GM18505 (cell line): Measurements from ENCODE around the gene FGA.

Experiments
- ATAC-seq: cut with Tn5 transposase; IDR thresholded peaks from one replicate; pipeline ENCODE4 v1.9.1; 2021; ENCODE audit not compliant: unreplicated experiment
- POLR2A ChIP-seq: IDR thresholded peaks from 4 replicates; pipeline ENCODE4 v1.6.1; 2011; ENCODE audit warnings: borderline replicate concordance; ENCODE audit not compliant: insufficient read depth, insufficient read length; ENCODE audit errors: extremely low read depth

Gene FGA

DNA sequence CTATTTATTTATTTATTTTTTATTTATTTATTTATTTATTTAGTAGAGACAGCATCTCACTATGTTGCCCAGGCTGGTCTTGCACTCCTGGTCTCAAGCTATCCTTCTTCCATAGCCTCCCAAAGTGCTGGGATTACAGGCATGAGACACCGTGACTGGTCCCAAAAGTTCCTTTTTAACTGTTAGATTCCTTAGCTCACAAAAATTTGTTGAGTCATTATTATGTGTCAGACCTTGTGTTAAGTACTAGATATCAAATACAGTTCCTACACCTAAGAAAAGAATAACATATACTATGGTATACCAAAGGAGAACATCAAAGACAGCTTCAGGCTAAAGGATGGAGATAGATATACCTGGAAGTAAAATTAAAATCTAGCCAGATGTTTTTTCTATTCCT lies 11.6 kb downstream of the FGA start:
- ATAC-seq: no peak
- no peak for TF ChIP-seq POLR2A

DNA sequence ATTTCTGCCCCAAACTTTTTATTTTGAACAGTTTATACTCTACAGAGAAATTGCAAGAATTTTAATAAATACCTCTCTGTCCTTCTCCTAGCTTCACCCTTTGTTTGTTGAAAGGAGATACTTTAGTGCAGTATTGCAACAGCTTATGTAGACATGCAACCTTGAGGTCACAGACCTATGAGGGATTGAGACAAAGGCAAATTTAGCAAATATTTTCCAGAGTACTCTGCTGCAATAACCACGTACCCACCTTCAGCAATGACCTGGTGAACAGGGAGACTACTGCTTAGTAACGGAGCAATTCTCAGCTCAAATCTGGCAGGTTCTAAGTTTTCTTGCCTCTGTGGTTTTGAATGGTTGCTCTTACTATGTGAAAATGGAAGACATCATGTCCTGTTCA lies 13.2 kb downstream of the FGA start:
- no peak for ATAC-seq
- TF ChIP-seq POLR2A: no peak

DNA sequence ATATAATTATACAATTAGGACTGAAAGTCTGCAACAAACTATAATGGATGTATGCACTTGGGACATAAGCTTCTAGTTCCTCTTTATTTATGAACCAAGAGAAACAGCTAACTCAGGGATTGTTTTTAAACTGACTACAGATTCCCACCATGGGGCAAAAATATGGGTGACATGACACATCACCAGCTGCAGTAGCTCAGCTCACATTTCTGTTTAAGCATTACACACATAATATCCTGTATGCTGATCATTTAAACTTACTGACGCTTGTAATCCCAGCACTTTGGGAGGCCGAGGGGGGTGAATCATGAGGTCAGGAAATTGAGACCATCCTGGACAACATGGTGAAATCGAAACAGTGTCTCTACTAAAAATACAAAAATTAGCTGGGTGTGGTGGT lies 16.2 kb downstream of the FGA start:
- ATAC-seq: no peak
- TF ChIP-seq POLR2A: no peak

DNA sequence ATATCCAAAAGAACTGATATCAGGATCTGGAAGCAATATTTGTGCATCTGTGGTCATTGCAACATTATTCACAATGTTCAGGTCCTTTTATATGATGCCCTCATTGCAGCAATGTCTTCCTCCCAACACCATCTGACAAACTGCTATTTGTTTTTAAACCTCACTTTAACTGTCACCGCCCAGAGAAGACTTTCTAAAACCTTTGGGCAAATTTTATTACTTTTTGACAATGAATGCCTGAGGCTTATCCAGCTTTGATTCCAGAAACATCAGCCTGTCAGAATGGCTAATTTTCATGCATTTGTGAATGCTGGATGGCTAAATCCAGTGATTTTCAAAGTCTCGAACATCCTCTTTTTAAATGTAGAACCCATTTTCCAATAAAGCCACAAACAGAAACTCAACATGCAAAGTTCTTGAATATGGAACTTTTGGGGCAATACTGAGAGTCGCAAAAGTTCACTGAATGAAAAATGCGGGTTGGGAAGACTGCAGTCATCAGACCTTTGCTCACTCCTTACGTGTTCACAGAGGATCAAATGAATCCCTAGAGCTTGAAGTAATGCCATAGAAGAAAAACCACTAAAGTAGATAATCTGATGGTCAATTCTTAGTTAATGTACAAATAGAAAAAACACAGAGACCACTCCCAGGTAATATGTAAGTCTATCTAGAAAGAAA lies 17.2 kb downstream of the FGA start:
- TF ChIP-seq POLR2A: no peak
- ATAC-seq: no peak

DNA sequence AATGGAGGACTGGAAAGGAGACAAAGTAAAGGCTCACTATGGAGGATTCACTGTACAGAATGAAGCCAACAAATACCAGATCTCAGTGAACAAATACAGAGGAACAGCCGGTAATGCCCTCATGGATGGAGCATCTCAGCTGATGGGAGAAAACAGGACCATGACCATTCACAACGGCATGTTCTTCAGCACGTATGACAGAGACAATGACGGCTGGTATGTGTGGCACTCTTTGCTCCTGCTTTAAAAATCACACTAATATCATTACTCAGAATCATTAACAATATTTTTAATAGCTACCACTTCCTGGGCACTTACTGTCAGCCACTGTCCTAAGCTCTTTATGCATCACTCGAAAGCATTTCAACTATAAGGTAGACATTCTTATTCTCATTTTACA lies 21.0 kb downstream of the FGA start:
- no peak for TF ChIP-seq POLR2A
- no peak for ATAC-seq

DNA sequence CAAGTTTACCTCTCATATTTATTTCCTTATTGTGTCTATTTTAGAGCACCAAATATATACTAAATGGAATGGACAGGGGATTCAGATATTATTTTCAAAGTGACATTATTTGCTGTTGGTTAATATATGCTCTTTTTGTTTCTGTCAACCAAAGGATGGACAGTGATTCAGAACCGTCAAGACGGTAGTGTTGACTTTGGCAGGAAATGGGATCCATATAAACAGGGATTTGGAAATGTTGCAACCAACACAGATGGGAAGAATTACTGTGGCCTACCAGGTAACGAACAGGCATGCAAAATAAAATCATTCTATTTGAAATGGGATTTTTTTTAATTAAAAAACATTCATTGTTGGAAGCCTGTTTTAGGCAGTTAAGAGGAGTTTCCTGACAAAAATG lies 21.5 kb downstream of the FGA start:
- TF ChIP-seq POLR2A: no peak
- no peak for ATAC-seq

DNA sequence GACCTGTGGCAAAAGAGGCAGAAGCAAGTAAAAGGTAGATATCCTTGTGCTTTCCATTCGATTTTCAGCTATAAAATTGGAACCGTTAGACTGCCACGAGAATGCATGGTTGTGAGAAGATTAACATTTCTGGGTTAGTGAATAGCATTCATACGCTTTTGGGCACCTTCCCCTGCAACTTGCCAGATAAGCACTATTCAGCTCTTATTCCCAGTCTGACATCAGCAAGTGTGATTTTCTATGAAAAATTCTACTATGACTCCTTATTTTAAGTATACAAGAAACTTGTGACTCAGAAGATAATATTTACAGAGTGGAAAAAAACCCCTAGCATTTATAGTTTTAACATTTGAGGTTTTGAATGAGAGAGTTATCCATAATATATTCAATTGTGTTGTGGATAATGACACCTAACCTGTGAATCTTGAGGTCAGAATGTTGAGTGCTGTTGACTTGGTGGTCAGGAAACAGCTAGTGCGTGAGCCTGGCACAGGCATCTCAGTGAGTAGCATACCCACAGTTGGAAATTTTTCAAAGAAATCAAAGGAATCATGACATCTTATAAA lies 23.8 kb downstream of the FGA start:
- no peak for ATAC-seq
- TF ChIP-seq POLR2A: no peak

DNA sequence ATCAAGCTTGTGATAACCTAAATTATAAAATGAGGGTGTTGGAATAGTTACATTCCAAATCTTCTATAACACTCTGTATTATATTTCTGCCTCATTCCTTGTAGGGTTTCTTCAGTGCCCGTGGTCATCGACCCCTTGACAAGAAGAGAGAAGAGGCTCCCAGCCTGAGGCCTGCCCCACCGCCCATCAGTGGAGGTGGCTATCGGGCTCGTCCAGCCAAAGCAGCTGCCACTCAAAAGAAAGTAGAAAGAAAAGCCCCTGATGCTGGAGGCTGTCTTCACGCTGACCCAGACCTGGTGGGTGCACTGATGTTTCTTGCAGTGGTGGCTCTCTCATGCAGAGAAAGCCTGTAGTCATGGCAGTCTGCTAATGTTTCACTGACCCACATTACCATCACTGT lies 24.8 kb downstream of the FGA start:
- ATAC-seq: no peak
- TF ChIP-seq POLR2A: no peak

DNA sequence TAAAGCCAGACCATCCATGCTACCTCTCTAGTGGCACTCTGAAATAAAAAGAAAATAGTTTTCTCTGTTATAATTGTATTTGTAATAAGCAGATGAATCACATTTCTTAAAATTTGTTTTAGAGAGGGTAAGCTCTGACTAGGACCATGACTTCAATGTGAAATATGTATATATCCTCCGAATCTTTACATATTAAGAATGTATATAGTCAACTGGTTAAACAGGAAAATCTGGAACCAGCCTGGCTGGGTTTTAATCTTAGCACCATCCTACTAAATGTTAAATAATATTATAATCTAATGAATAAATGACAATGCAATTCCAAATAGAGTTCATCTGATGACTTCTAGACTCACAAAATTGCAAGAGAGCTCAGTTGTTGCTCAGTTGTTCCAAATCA lies 26.2 kb downstream of the FGA start:
- no peak for TF ChIP-seq POLR2A

DNA sequence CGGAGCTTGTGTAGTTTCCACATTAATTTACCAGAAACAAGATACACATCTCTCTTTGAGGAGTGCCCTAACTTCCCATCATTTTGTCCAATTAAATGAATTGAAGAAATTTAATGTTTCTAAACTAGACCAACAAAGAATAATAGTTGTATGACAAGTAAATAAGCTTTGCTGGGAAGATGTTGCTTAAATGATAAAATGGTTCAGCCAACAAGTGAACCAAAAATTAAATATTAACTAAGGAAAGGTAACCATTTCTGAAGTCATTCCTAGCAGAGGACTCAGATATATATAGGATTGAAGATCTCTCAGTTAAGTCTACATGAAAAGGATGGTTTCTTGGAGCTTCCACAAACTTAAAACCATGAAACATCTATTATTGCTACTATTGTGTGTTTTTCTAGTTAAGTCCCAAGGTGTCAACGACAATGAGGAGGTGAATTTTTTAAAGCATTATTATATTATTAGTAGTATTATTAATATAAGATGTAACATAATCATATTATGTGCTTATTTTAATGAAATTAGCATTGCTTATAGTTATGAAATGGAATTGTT lies 27.8 kb downstream of the FGA start, which contains the start of gene FGB:
TSS of gene FGB (plus strand) at position 315 of the 558 bp plus-strand sequence. CDS start at position 323, 8 bp downstream.
- no peak for ATAC-seq

More for the DNA sequence above, 26.2 kb downstream of the FGA start:
- no peak for ATAC-seq

DNA sequence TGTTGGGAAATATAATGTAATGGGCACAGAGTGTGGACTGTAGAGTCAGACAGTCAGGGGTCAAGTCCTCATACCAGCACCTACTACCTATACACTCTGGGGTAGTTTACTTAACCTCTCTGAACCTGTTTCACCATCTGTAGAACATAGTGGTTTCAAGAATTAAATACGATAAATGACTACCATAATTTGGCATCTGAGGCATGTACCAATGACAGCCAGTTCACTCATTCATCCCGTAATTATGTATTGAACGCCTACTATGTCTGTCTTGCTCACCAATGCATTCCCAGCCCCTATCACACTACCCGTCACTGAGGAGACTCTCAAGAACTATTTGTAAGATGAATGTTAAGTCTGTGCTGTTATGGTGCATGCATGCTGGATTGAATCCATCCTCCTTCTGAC lies 29.7 kb downstream of the FGA start:
- TF ChIP-seq POLR2A: no peak
- no peak for ATAC-seq

More for the DNA sequence above, 27.8 kb downstream of the FGA start, which contains the start of gene FGB:
- no peak for TF ChIP-seq POLR2A

DNA sequence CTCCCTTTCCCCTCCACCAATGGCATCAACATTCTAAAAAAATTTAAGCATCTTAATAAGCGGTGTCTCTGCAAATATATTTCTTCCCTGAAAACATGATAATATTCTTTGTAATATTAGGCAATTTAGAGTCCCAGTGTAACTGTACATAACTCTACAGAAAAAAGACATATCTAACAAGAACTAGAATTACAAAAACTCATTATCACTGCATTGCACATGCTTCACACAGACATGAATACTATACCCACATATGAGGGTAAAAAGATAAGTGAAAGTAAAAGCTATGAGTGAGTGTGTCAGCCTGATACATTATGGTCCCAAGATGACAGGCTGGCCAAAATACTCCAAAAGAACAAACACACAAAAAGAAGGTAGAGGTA lies 30.1 kb downstream of the FGA start:
- ATAC-seq: no peak
- TF ChIP-seq POLR2A: no peak

DNA sequence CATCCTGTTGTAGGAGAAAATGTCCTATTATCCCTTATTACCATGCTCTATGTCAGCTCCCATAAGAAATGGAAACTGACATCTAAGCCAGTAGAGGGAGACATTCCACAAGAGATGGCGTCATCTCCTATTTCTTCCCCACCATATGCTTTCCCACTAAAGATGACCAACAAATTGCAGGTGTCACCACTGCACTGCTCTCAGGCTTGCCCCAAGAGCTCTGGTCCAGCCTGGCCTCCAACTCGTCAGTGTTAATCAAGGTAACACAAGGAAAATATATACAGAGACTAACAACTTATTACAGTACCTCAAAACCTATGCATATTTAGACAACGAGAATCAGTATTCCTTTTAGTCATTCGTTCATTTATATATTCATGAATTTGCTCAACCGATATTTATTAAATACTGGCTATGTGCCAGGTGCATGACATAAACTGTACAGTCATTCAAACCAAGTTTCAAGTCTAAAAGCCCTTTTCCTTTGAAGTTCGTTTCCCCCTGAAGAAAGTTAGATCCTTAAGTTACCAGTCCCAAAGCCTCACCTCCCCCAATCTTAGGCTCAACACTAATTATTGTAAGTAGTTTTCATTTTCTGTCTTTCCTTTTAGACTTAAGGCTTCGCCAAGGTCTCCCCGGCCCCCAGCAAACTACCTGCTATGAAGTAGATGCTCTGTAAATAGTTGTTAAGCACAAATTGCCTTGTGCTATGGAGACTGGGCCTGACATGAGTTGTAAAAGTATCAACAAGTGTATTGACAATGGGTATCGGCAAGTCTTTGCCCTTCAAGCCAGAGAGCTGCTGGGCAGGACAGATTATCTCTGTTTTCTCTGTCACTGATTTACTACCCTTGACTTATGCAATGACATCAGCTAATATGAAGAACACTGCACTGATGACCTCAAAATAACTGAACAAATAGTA lies 30.8 kb downstream of the FGA start:
- ATAC-seq: peak; percentile 79
- no peak for TF ChIP-seq POLR2A
